Astrocyte of the spinal cord (primary cell): Measurements from ENCODE around the gene IFI27L2.
A peak's percentile ranks its signal among the peaks of the same experiment; 100 is the strongest.

Experiments
- DNase-seq: peaks from one replicate; pipeline ENCODE4 v3.0.0; 2011; ENCODE audit warnings: low read depth, low spot score
- H3K4me3 ChIP-seq: 2 replicates; pipeline ENCODE4 v1.5.1; 2011; ENCODE audit warnings: low read depth, mild to moderate bottlenecking, low read length, moderate library complexity
- in situ Hi-C: cut with HindIII; loops from 2 replicates; pipeline ENCODE4 v1.10.0; 2017; ENCODE audit warnings: low sequenced_read_pairs
- TF ChIP-seq, protein P1 (sequence below): IDR thresholded peaks from 2 replicates; pipeline ENCODE4 v1.5.1; 2012; ENCODE audit warnings: low read depth, mild to moderate bottlenecking, low read length, inconsistent platforms

IFI27L2 gene

DNA sequence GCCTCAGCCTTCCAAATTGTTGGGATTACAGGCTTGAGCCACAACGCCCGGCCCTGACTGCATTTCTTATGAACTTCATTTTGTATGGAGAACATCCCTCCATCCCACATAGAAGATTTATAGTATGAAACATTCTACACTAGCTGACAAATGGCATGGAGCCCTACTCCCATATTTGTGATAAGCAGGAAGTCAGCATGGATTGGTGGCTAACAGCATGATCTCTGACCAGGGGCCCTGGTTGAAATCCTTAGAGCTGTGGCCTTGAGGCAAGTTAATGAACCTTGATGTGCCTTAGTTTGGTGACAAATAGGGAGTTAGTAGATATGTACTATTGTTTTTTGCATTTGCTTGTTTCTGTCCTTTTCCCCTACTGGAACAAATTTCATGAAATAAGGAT lies 36.0 kb downstream of the IFI27L2 start:
- in situ Hi-C loops = no loop called here
- TF ChIP-seq, protein P1, sequence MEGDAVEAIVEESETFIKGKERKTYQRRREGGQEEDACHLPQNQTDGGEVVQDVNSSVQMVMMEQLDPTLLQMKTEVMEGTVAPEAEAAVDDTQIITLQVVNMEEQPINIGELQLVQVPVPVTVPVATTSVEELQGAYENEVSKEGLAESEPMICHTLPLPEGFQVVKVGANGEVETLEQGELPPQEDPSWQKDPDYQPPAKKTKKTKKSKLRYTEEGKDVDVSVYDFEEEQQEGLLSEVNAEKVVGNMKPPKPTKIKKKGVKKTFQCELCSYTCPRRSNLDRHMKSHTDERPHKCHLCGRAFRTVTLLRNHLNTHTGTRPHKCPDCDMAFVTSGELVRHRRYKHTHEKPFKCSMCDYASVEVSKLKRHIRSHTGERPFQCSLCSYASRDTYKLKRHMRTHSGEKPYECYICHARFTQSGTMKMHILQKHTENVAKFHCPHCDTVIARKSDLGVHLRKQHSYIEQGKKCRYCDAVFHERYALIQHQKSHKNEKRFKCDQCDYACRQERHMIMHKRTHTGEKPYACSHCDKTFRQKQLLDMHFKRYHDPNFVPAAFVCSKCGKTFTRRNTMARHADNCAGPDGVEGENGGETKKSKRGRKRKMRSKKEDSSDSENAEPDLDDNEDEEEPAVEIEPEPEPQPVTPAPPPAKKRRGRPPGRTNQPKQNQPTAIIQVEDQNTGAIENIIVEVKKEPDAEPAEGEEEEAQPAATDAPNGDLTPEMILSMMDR = no peak
- DNase-seq = no peak
- no peak overlapping the region for H3K4me3 ChIP-seq

DNA sequence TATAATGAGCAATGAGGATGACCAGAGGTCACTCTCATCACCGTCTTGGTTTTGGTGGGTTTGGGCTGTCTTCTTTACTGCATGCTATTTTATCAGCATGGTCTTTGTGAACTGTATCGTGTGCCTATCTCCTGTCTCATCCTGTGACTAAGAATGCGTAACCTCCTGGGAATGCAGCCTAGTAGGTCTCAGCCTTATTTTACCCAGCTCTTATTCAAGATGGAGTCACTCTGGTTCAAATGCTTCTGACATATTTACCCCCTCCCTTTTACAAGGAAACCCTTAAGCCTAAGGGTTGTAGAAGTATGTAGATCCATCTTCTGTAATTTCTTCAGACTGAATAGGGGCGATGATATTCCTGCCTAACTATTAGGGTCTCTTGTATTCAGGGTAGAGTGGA lies 39.9 kb downstream of the IFI27L2 start:
- TF ChIP-seq, protein P1 = no peak
- H3K4me3 ChIP-seq = no peak overlapping the region
- in situ Hi-C loops = no loop called here
- no peak for DNase-seq

DNA sequence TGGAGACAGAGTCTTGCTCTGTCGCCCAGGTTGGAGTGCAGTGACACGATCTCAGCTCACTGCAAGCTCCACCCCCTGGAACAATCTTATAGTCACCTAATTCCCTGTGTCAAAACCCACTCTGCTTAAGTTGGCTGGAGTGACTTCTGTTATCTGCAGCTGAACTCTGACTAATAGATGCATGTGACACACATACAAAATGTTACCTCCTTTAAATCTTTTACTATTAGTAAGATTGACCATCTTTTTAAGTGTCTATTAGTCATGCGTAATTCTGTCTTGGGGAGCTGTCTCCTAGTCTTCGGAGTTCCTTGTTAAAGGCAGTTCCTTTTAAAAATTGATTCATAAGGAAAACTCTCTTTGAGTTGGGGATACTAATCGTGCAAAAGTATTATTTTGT lies 40.9 kb downstream of the IFI27L2 start:
- TF ChIP-seq, protein P1 = no peak
- in situ Hi-C loops = no loop called here
- no peak for DNase-seq
- H3K4me3 ChIP-seq = no peak overlapping the region

- in situ Hi-C loops = no loop called here
- DNase-seq = no peak
- TF ChIP-seq, protein P1 = no peak
- H3K4me3 ChIP-seq = no peak overlapping the region
Observed at GRCh38 chr14:94087891-94088290, 41.5 kb downstream of the IFI27L2 start.

GRCh38 chr14:94081386-94081820 lies 48.0 kb downstream of the IFI27L2 start:
- TF ChIP-seq, protein P1 = no peak
- H3K4me3 ChIP-seq = peak overlapping the region; percentile 92
- in situ Hi-C loops = no loop called here
- DNase-seq = no peak

GRCh38 chr14:94080621-94081385 lies 48.6 kb downstream of the IFI27L2 start, which contains the start of the genes DDX24 and IFI27L1:
DDX24 (minus strand) TSS chr14:94081202; CDS start chr14:94079742, 1,460 bp downstream.
IFI27L1 (plus strand) TSS chr14:94081310; CDS start chr14:94096938, 15,628 bp downstream.
- peak; percentile 95 for DNase-seq
- TF ChIP-seq, protein P1 = no peak
- in situ Hi-C loops = no loop called here
- peak within 1 kb of the TSS; percentile 92 for H3K4me3 ChIP-seq
